ENCODE data around the gene CHST4. TPM values are rescaled to one million over a fixed set of nuclear protein-coding genes. Genes with fewer than 3 reads are reported as not detected.

Gene CHST4
- total RNA-seq, 1 experiment from 2014 or later = 5.9 TPM

DNA sequence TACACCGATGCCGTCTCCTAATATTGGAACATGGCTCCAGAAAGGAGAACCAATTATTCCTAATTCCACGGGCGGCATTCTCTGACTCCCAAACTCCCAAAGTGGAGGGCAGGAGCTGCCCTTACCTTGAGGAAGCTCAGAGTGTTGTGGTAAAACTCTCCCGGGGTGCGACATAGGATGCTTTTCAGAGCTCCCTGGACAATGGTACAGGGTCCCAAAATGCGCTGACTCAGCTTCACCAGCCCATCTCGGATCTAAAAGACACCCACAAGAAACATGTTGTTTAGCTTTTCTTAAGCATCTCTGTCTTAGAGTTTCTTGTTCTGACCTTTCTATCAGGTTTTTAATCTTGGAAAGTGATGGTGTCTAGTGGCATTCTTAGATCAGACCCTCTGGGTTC is 43.9 kb downstream of the CHST4 start:
- no CpG with 5 or more reads among the region's 8 CpGs for WGBS (ENCODE audit: extremely low coverage, insufficient read length, low lambda C conversion rate)
- Histone ChIP-seq H2BK120ac (ENCODE audit: low read depth, low read length, poor library complexity, severe bottlenecking) (no peak overlapping the region), H3K27ac (ENCODE audit: insufficient read length, low read depth, low read length) (no peak overlapping the region), H3K9me3 (ENCODE audit: control insufficient read depth, low read depth, low read length) (no peaks in the 10 kb centered on the region), H3K14ac (ENCODE audit: insufficient read depth, low read length) (no peak overlapping the region), H3K9ac (ENCODE audit: extremely low read depth, insufficient read length, low read length) (no peak overlapping the region), H2BK5ac (ENCODE audit: insufficient read length, low read length) (no peak overlapping the region), H3K23me2 (ENCODE audit: insufficient read length, low read depth, low read length, poor library complexity, severe bottlenecking) (no peaks in the 10 kb centered on the region), H4K20me1 (ENCODE audit: control insufficient read depth, insufficient read depth, insufficient read length) (no peaks in the 10 kb centered on the region), H3K27me3 (ENCODE audit: insufficient read depth, low read length) (no peaks in the 10 kb centered on the region), H3K18ac (ENCODE audit: insufficient read length, low read depth, low read length) (no peak overlapping the region), H4K8ac (replicated peaks; ENCODE audit: insufficient read length, low read depth, low read length) (no peak overlapping the region), H3T11ph (ENCODE audit: low read length) (no peak overlapping the region), H2BK15ac (ENCODE audit: low read depth, low read length) (no peak overlapping the region), H3K4ac (ENCODE audit: low read depth, low read length) (no peak overlapping the region), H3K4me1 (ENCODE audit: insufficient read depth, low read length) (no peaks in the 10 kb centered on the region), H3K23ac (ENCODE audit: insufficient read length, low read depth, low read length) (no peak overlapping the region), H4K91ac (ENCODE audit: insufficient read length, low read depth, low read length) (no peak overlapping the region), H3K56ac (ENCODE audit: insufficient read length, low read depth, low read length) (no peak overlapping the region), H4K5ac (ENCODE audit: insufficient read length, low read depth, low read length) (no peak overlapping the region), H2AK5ac (ENCODE audit: insufficient read length, low read length) (no peak overlapping the region), H3K79me1 (ENCODE audit: insufficient read depth, low read depth, low read length, poor library complexity, severe bottlenecking) (no peaks in the 10 kb centered on the region), H2AFZ (ENCODE audit: low read length) (no peak overlapping the region), H2BK12ac (ENCODE audit: insufficient read length, low read depth, low read length) (no peak overlapping the region), H3K79me2 (ENCODE audit: insufficient read depth, low read length) (no peaks in the 10 kb centered on the region), H3K4me2 (ENCODE audit: insufficient read depth, insufficient read length, low read length) (no peak overlapping the region), H2BK20ac (ENCODE audit: low read depth, low read length, poor library complexity, severe bottlenecking) (no peak overlapping the region)
- H3K36me3 Mint-ChIP-seq (ENCODE audit: insufficient read depth in 1 of 3, low read depth in 3 of 3) = no peaks in the 10 kb centered on the region
- H3K4me1 Mint-ChIP-seq = peaks cover 8% of the 10 kb centered on the region in 2 experiments
- H3K27me3 Mint-ChIP-seq (ENCODE audit: low read depth) = peaks cover 3% of the 10 kb centered on the region
- DNase-seq = no peak
- TF ChIP-seq, protein P1, sequence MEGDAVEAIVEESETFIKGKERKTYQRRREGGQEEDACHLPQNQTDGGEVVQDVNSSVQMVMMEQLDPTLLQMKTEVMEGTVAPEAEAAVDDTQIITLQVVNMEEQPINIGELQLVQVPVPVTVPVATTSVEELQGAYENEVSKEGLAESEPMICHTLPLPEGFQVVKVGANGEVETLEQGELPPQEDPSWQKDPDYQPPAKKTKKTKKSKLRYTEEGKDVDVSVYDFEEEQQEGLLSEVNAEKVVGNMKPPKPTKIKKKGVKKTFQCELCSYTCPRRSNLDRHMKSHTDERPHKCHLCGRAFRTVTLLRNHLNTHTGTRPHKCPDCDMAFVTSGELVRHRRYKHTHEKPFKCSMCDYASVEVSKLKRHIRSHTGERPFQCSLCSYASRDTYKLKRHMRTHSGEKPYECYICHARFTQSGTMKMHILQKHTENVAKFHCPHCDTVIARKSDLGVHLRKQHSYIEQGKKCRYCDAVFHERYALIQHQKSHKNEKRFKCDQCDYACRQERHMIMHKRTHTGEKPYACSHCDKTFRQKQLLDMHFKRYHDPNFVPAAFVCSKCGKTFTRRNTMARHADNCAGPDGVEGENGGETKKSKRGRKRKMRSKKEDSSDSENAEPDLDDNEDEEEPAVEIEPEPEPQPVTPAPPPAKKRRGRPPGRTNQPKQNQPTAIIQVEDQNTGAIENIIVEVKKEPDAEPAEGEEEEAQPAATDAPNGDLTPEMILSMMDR (conservative IDR thresholded peaks at IDR 0.05) = no peak
- H3K4me3 Mint-ChIP-seq = no peak overlapping the region
- H3K27ac Mint-ChIP-seq = 0 out of 7 replicates have a peak overlapping the region, but pooled peaks of 1 of the 3 experiments have one; percentile 60
- H3K9me3 Mint-ChIP-seq = no peaks in the 10 kb centered on the region
